K562 (cell line): ENCODE measurements around the gene GREB1. TPM values are rescaled to one million over a fixed set of nuclear protein-coding genes. Genes with fewer than 3 reads are reported as not detected.

ENCODE experiments used
- MAFK ChIP-seq: IDR thresholded peaks from 2 replicates; pipeline ENCODE4 v1.6.1; 2011; ENCODE audit warnings: low read length, improper control_type of control experiment
- NFRKB ChIP-seq: fragments of 450-650 bp; IDR thresholded peaks from 2 replicates; pipeline ENCODE4 v1.6.1; 2016; ENCODE audit warnings: low read depth
- PPARD ChIP-seq: fragments of 250-450 bp; sonication (Bioruptor Pico); IDR thresholded peaks from 2 replicates; pipeline ENCODE4 v1.8.0; 2022; ENCODE audit warnings: inconsistent platforms, mild to moderate bottlenecking, moderate library complexity
- RBM14 ChIP-seq: fragments of 200-400 bp; formaldehyde crosslinking; IDR thresholded peaks from 2 replicates; pipeline ENCODE4 v1.6.1; 2018; ENCODE audit warnings: low read depth, mild to moderate bottlenecking, low read length, moderate library complexity, borderline replicate concordance; ENCODE audit not compliant: insufficient read depth
- SIRT6 ChIP-seq: IDR thresholded peaks from one replicate; pipeline ENCODE4 v1.6.1; 2012; ENCODE audit warnings: low read depth, mild to moderate bottlenecking, control low read depth, inconsistent platforms, low read length, moderate library complexity
- TCF7L2 ChIP-seq: fragments of 150-350 bp; IDR thresholded peaks from 2 replicates; pipeline ENCODE4 v1.6.1; 2016; ENCODE audit warnings: low read depth, mild to moderate bottlenecking, low read length, moderate library complexity
- ZNF24 ChIP-seq: fragments of 450-650 bp; IDR thresholded peaks from 2 replicates; pipeline ENCODE4 v1.6.1; 2016
- polyA plus RNA-seq, 8 experiments: library from polyadenylated mRNA; depleted of rRNA in 4 of 8; stranded (reverse) in 5 of 8; unstranded in 3 of 8; fragments of >200 nt; fragmentation: Nextera tagmentation in 2 of 8; fragmentation: Illumina TruSeq in 1 of 8; extraction: Ambion mirVana in 2 of 8; extraction: Trizol in 1 of 8; gene quantifications; 2 replicates each; pipeline versions ENCODE4 v1.2.1 to v1.2.3, GENCODE V29; 2011 to 2014; ENCODE audit warnings: inconsistent platforms in 1 of 8, missing spikeins in 1 of 8
- total RNA-seq, 7 experiments: library from RNA; depleted of rRNA in 6 of 7; stranded (reverse); fragments of >200 nt in 6 of 7; fragmentation: Illumina TruSeq in 2 of 7; extraction: Trizol in 2 of 7; gene quantifications; 2 replicates each; pipeline versions ENCODE4 v1.2.1 to v1.2.3, GENCODE V29; 2011 to 2021; ENCODE audit warnings: low replicate concordance in 1 of 7
- TF ChIP-seq, protein P1 (sequence below): fragments of 450-650 bp; IDR thresholded peaks from 2 replicates; pipeline ENCODE4 v1.6.1; 2016; ENCODE audit warnings: mild to moderate bottlenecking, moderate library complexity
- TF ChIP-seq, protein P2 (sequence below), 2 experiments: IDR thresholded peaks; 2 replicates each; pipeline ENCODE4 v1.6.1; 2011; ENCODE audit warnings: borderline replicate concordance in 1 of 2, control low read depth in 1 of 2, low read depth in 1 of 2, low read length in 1 of 2, mild to moderate bottlenecking in 1 of 2, mixed read lengths in 1 of 2, moderate library complexity in 1 of 2; ENCODE audit not compliant: insufficient read depth in 1 of 2, insufficient read length in 1 of 2, poor library complexity in 1 of 2, severe bottlenecking in 1 of 2; ENCODE audit errors: extremely low read depth in 1 of 2
- TF ChIP-seq, protein P3 (sequence below): fragments of 200-800 bp; sonication (Bioruptor generic); IDR thresholded peaks from 2 replicates; pipeline ENCODE4 v1.6.1; 2017; ENCODE audit warnings: missing genetic modification characterization, missing compliant biosample characterization
- TF ChIP-seq, protein P4 (sequence below): fragments of 450-650 bp; IDR thresholded peaks from 2 replicates; pipeline ENCODE4 v1.6.1; 2016; ENCODE audit warnings: low read depth, mild to moderate bottlenecking, moderate library complexity

The GREB1 gene
- total and polyA plus RNA-seq, 9 of the 15 experiments (the other 6 are each of a cell fraction or from before 2014, with no cell fraction given): 0.04 to 0.86 (median 0.10) TPM; not detected in 1

DNA sequence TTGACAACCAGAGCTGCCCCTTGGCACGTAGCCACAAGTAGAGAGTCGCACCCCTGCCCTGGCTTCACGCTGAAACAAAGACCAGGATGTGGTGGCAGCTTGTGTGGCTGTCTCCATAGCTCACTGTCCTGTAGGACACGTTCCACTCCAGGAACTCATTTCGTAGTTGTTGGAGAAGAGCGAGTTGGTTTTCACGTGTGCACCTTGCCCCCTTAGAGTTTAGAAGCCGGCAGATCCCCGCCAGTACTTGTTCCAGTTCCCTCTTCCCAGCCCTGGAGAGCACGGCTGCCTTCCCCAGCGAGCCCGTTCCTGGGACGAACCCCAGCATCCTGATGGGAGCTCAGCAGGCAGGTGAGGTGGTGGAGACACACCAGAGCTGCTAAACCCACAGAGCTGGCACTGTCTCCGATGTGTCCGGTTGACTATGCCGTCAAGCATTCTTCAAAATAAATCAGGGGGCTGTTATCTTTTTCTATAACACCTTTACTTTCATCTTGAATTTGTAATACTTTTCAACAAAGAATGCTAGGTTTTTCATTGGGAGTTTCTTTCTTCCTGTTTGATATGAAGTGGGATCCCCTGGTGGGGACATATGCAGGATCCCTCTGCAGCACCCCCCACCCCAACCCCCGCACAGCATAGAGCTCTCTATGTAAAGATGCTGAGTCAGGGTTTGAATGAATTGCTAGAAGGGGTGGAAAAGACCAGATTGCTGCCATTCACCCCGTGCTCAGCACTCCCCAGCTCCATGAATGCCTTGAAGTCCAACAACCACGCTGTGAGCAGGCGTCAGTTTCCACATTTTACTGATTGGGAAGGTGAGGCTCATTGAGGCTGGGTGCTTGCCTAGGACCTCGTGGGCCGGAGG lies 44.5 kb downstream of the GREB1 start (continued):
- TF ChIP-seq, protein P1, sequence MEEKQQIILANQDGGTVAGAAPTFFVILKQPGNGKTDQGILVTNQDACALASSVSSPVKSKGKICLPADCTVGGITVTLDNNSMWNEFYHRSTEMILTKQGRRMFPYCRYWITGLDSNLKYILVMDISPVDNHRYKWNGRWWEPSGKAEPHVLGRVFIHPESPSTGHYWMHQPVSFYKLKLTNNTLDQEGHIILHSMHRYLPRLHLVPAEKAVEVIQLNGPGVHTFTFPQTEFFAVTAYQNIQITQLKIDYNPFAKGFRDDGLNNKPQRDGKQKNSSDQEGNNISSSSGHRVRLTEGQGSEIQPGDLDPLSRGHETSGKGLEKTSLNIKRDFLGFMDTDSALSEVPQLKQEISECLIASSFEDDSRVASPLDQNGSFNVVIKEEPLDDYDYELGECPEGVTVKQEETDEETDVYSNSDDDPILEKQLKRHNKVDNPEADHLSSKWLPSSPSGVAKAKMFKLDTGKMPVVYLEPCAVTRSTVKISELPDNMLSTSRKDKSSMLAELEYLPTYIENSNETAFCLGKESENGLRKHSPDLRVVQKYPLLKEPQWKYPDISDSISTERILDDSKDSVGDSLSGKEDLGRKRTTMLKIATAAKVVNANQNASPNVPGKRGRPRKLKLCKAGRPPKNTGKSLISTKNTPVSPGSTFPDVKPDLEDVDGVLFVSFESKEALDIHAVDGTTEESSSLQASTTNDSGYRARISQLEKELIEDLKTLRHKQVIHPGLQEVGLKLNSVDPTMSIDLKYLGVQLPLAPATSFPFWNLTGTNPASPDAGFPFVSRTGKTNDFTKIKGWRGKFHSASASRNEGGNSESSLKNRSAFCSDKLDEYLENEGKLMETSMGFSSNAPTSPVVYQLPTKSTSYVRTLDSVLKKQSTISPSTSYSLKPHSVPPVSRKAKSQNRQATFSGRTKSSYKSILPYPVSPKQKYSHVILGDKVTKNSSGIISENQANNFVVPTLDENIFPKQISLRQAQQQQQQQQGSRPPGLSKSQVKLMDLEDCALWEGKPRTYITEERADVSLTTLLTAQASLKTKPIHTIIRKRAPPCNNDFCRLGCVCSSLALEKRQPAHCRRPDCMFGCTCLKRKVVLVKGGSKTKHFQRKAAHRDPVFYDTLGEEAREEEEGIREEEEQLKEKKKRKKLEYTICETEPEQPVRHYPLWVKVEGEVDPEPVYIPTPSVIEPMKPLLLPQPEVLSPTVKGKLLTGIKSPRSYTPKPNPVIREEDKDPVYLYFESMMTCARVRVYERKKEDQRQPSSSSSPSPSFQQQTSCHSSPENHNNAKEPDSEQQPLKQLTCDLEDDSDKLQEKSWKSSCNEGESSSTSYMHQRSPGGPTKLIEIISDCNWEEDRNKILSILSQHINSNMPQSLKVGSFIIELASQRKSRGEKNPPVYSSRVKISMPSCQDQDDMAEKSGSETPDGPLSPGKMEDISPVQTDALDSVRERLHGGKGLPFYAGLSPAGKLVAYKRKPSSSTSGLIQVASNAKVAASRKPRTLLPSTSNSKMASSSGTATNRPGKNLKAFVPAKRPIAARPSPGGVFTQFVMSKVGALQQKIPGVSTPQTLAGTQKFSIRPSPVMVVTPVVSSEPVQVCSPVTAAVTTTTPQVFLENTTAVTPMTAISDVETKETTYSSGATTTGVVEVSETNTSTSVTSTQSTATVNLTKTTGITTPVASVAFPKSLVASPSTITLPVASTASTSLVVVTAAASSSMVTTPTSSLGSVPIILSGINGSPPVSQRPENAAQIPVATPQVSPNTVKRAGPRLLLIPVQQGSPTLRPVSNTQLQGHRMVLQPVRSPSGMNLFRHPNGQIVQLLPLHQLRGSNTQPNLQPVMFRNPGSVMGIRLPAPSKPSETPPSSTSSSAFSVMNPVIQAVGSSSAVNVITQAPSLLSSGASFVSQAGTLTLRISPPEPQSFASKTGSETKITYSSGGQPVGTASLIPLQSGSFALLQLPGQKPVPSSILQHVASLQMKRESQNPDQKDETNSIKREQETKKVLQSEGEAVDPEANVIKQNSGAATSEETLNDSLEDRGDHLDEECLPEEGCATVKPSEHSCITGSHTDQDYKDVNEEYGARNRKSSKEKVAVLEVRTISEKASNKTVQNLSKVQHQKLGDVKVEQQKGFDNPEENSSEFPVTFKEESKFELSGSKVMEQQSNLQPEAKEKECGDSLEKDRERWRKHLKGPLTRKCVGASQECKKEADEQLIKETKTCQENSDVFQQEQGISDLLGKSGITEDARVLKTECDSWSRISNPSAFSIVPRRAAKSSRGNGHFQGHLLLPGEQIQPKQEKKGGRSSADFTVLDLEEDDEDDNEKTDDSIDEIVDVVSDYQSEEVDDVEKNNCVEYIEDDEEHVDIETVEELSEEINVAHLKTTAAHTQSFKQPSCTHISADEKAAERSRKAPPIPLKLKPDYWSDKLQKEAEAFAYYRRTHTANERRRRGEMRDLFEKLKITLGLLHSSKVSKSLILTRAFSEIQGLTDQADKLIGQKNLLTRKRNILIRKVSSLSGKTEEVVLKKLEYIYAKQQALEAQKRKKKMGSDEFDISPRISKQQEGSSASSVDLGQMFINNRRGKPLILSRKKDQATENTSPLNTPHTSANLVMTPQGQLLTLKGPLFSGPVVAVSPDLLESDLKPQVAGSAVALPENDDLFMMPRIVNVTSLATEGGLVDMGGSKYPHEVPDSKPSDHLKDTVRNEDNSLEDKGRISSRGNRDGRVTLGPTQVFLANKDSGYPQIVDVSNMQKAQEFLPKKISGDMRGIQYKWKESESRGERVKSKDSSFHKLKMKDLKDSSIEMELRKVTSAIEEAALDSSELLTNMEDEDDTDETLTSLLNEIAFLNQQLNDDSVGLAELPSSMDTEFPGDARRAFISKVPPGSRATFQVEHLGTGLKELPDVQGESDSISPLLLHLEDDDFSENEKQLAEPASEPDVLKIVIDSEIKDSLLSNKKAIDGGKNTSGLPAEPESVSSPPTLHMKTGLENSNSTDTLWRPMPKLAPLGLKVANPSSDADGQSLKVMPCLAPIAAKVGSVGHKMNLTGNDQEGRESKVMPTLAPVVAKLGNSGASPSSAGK: no peak
- TF ChIP-seq, protein P2, sequence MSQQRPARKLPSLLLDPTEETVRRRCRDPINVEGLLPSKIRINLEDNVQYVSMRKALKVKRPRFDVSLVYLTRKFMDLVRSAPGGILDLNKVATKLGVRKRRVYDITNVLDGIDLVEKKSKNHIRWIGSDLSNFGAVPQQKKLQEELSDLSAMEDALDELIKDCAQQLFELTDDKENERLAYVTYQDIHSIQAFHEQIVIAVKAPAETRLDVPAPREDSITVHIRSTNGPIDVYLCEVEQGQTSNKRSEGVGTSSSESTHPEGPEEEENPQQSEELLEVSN (IDR thresholded peaks at IDR 0.05; ENCODE audit: borderline replicate concordance in 1 of 2, extremely low read depth in 1 of 2, insufficient read depth in 1 of 2, insufficient read length in 1 of 2, low read depth in 1 of 2, low read length in 1 of 2, poor library complexity in 1 of 2, severe bottlenecking in 1 of 2): peak in 1 of 2 experiments; percentile 11
- TF ChIP-seq, protein P3, sequence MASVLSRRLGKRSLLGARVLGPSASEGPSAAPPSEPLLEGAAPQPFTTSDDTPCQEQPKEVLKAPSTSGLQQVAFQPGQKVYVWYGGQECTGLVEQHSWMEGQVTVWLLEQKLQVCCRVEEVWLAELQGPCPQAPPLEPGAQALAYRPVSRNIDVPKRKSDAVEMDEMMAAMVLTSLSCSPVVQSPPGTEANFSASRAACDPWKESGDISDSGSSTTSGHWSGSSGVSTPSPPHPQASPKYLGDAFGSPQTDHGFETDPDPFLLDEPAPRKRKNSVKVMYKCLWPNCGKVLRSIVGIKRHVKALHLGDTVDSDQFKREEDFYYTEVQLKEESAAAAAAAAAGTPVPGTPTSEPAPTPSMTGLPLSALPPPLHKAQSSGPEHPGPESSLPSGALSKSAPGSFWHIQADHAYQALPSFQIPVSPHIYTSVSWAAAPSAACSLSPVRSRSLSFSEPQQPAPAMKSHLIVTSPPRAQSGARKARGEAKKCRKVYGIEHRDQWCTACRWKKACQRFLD (CRISPR knock-in tag): no peak
- no peak for TF ChIP-seq NFRKB
- no peak for TF ChIP-seq PPARD
- peak; percentile 75 for TF ChIP-seq MAFK
- TF ChIP-seq RBM14: no peak
- no peak for TF ChIP-seq ZNF24
- TF ChIP-seq, protein P4, sequence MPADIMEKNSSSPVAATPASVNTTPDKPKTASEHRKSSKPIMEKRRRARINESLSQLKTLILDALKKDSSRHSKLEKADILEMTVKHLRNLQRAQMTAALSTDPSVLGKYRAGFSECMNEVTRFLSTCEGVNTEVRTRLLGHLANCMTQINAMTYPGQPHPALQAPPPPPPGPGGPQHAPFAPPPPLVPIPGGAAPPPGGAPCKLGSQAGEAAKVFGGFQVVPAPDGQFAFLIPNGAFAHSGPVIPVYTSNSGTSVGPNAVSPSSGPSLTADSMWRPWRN: no peak
- no peak for TF ChIP-seq TCF7L2
- TF ChIP-seq SIRT6: no peak
